Measurements from ENCODE around the gene RARG. TPM values are rescaled to one million over a fixed set of nuclear protein-coding genes. Genes with fewer than 3 reads are reported as not detected.
A peak's percentile ranks its signal among the peaks of the same experiment; 100 is the strongest.

The RARG gene
- total and polyA plus RNA-seq, 2 of the 8 experiments (the other 6 are each of a cell fraction or from before 2014, with no cell fraction given) = 68.6 to 68.9 TPM

DNA sequence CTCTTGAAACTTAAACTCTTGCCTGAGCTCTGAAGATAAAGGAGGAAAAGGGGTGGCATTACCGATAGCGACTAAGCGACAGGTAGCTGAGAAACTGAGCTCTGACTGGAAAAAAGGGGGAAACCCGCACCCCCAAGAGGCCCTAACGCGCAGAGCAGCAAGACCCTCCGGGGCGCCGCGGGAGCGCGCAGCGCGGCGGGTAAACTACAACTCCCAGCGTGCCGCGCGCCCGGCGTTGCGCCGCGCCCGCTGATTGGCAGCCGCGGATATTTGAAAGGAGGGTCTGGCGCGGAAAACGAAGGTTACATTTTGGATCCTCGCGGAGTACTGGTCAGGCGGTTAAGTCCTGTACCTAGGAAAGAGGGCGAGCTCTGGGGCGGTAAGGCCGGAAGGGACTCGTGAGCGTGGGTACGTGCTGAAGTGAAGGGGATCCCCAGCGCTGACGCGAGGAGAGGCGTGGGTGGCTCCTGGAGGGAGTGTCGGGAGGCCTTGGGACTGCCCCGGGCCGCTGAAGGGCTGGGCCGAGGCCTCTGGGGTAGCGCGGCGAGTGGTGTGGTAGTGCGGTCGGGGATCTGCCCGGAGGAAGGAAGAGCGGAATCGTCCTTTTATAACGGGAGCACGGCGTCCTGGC, 36.1 kb upstream of the RARG start, which contains the start of gene ESPL1 (continued):
- TF ChIP-seq, protein P1, sequence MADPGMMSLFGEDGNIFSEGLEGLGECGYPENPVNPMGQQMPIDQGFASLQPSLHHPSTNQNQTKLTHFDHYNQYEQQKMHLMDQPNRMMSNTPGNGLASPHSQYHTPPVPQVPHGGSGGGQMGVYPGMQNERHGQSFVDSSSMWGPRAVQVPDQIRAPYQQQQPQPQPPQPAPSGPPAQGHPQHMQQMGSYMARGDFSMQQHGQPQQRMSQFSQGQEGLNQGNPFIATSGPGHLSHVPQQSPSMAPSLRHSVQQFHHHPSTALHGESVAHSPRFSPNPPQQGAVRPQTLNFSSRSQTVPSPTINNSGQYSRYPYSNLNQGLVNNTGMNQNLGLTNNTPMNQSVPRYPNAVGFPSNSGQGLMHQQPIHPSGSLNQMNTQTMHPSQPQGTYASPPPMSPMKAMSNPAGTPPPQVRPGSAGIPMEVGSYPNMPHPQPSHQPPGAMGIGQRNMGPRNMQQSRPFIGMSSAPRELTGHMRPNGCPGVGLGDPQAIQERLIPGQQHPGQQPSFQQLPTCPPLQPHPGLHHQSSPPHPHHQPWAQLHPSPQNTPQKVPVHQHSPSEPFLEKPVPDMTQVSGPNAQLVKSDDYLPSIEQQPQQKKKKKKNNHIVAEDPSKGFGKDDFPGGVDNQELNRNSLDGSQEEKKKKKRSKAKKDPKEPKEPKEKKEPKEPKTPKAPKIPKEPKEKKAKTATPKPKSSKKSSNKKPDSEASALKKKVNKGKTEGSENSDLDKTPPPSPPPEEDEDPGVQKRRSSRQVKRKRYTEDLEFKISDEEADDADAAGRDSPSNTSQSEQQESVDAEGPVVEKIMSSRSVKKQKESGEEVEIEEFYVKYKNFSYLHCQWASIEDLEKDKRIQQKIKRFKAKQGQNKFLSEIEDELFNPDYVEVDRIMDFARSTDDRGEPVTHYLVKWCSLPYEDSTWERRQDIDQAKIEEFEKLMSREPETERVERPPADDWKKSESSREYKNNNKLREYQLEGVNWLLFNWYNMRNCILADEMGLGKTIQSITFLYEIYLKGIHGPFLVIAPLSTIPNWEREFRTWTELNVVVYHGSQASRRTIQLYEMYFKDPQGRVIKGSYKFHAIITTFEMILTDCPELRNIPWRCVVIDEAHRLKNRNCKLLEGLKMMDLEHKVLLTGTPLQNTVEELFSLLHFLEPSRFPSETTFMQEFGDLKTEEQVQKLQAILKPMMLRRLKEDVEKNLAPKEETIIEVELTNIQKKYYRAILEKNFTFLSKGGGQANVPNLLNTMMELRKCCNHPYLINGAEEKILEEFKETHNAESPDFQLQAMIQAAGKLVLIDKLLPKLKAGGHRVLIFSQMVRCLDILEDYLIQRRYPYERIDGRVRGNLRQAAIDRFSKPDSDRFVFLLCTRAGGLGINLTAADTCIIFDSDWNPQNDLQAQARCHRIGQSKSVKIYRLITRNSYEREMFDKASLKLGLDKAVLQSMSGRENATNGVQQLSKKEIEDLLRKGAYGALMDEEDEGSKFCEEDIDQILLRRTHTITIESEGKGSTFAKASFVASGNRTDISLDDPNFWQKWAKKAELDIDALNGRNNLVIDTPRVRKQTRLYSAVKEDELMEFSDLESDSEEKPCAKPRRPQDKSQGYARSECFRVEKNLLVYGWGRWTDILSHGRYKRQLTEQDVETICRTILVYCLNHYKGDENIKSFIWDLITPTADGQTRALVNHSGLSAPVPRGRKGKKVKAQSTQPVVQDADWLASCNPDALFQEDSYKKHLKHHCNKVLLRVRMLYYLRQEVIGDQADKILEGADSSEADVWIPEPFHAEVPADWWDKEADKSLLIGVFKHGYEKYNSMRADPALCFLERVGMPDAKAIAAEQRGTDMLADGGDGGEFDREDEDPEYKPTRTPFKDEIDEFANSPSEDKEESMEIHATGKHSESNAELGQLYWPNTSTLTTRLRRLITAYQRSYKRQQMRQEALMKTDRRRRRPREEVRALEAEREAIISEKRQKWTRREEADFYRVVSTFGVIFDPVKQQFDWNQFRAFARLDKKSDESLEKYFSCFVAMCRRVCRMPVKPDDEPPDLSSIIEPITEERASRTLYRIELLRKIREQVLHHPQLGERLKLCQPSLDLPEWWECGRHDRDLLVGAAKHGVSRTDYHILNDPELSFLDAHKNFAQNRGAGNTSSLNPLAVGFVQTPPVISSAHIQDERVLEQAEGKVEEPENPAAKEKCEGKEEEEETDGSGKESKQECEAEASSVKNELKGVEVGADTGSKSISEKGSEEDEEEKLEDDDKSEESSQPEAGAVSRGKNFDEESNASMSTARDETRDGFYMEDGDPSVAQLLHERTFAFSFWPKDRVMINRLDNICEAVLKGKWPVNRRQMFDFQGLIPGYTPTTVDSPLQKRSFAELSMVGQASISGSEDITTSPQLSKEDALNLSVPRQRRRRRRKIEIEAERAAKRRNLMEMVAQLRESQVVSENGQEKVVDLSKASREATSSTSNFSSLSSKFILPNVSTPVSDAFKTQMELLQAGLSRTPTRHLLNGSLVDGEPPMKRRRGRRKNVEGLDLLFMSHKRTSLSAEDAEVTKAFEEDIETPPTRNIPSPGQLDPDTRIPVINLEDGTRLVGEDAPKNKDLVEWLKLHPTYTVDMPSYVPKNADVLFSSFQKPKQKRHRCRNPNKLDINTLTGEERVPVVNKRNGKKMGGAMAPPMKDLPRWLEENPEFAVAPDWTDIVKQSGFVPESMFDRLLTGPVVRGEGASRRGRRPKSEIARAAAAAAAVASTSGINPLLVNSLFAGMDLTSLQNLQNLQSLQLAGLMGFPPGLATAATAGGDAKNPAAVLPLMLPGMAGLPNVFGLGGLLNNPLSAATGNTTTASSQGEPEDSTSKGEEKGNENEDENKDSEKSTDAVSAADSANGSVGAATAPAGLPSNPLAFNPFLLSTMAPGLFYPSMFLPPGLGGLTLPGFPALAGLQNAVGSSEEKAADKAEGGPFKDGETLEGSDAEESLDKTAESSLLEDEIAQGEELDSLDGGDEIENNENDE (IDR thresholded peaks at IDR 0.05; ENCODE audit: insufficient replicate concordance, low read length) = no peak
- TF ChIP-seq RAD21 (IDR thresholded peaks at IDR 0.05 in 1 of 2, conservative IDR thresholded peaks at IDR 0.05 in 1 of 2; ENCODE audit: low read depth in 2 of 2, low read length in 2 of 2) (peak; percentile 63 to 69), MAFK (IDR thresholded peaks at IDR 0.05; ENCODE audit: low read depth, low read length) (no peak), HDAC2 (IDR thresholded peaks at IDR 0.05; ENCODE audit: borderline replicate concordance in 1 of 2, low read depth in 2 of 2, low read length in 2 of 2) (peak in 1 of 2 experiments; percentile 91; a peak in 2 of 4 replicates), SAP30 (IDR thresholded peaks at IDR 0.05; ENCODE audit: insufficient read depth, insufficient replicate concordance, low read length) (peak; percentile 72), TAF1 (IDR thresholded peaks at IDR 0.05; ENCODE audit: low read depth, low read length) (0 out of 2 replicates have a peak, but pooled peaks have one; percentile 39), RBBP5 (IDR thresholded peaks at IDR 0.05; ENCODE audit: borderline replicate concordance, low read depth, low read length) (no peak; the same call in 1 of the 2 replicates)
- TF ChIP-seq, protein P2, sequence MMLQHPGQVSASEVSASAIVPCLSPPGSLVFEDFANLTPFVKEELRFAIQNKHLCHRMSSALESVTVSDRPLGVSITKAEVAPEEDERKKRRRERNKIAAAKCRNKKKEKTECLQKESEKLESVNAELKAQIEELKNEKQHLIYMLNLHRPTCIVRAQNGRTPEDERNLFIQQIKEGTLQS (IDR thresholded peaks at IDR 0.05; ENCODE audit: insufficient read depth, low read depth, low read length) = no peak
